GM12874 (cell line): ENCODE measurements around the gene ZFP36.

Experiments
- CTCF ChIP-seq: IDR thresholded peaks from 2 replicates; pipeline ENCODE4 v1.5.1; 2011; ENCODE audit warnings: low read depth, mild to moderate bottlenecking, control low read depth, low read length, moderate library complexity; ENCODE audit not compliant: insufficient read depth

The ZFP36 gene

GRCh38 chr19:39432677-39433025 is 26.0 kb downstream of the ZFP36 start:
- no peak for TF ChIP-seq CTCF

GRCh38 chr19:39433480-39434079 is 26.9 kb downstream of the ZFP36 start:
- no peak for TF ChIP-seq CTCF

- no peak for TF ChIP-seq CTCF
Measured at GRCh38 chr19:39434123-39435076, 27.8 kb downstream of the ZFP36 start.

- no peak for TF ChIP-seq CTCF
Measured at GRCh38 chr19:39435499-39436349, 29.1 kb downstream of the ZFP36 start, which contains the start of gene RPS16. TSS of gene RPS16 (minus strand) at chr19:39435949. CDS start at chr19:39435895, 54 bp downstream.

- no peak for TF ChIP-seq CTCF
Measured at GRCh38 chr19:39436350-39436716, 29.7 kb downstream of the ZFP36 start.

GRCh38 chr19:39438270-39438934 is 31.8 kb downstream of the ZFP36 start:
- no peak for TF ChIP-seq CTCF

- TF ChIP-seq CTCF: no peak
Measured at GRCh38 chr19:39444598-39445195, 38.0 kb downstream of the ZFP36 start.
